ENCODE data around the gene SIGLEC10. TPM values are rescaled to one million over a fixed set of nuclear protein-coding genes. Genes with fewer than 3 reads are reported as not detected.
"Not testable (repeated sequence)": the region's sequence is repeated elsewhere in the genome, so short reads cannot be mapped to it uniquely, and the experiment has no call there.

SIGLEC10 gene
- total and polyA plus RNA-seq, 2 of the 4 experiments (the other 2 are of a cell fraction), result not detected

DNA sequence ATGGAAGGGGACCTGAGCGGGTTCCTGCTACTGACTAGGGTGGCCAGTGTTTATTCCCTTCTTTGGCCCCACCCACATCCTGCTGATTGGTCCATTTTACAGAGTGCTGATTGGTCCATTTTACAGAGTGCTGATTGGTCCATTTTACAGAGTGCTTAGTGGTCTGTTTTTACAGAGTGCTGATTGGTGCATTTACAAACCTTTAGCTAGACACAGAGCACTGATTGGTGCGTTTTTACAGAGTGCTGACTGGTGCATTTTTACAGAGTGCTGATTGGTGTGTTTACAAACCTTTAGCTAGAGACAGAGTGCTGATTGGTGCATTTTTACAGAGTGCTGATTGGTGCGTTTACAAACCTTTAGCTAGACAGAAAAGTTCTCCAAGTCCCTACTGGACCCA is 30.1 kb upstream of the SIGLEC10 start:
- DNase-seq; H4K5ac ChIP-seq (ENCODE audit: low read depth, low read length); H4K91ac ChIP-seq (ENCODE audit: insufficient read depth, low read depth, low read length); H4K8ac ChIP-seq (ENCODE audit: low read depth in 2 of 2, low read length in 2 of 2); H3K9ac ChIP-seq (ENCODE audit: low read depth, low read length); H3K4ac ChIP-seq (ENCODE audit: low read depth, low read length); H3K4me2 ChIP-seq (ENCODE audit: low read depth, low read length); H3K79me1 ChIP-seq (ENCODE audit: low read depth in 1 of 2, low read length in 2 of 2); H2BK15ac ChIP-seq (ENCODE audit: low read depth, low read length); H3K23ac ChIP-seq (ENCODE audit: low read depth, low read length); H2BK5ac ChIP-seq (ENCODE audit: low read depth, low read length, poor library complexity, severe bottlenecking); H3K27me3 ChIP-seq (ENCODE audit: control insufficient read depth, insufficient read depth, low read length); in situ Hi-C loops (cut with MboI; ENCODE audit: low sequenced_read_pairs); POLR2A ChIA-PET (ENCODE audit: unreplicated experiment); H3K14ac ChIP-seq (replicated peaks; ENCODE audit: low read depth, low read length); H3K27ac ChIP-seq (ENCODE audit: insufficient read depth, low read length); H2AFZ ChIP-seq (replicated peaks; ENCODE audit: low read length, poor library complexity); H2BK20ac ChIP-seq (ENCODE audit: low read depth, low read length); H2BK120ac ChIP-seq (ENCODE audit: low read depth, low read length); H2AK5ac ChIP-seq (ENCODE audit: low read depth, low read length); intact Hi-C loops (cut with micrococcal nuclease); ATAC-seq (ENCODE audit: low read depth); H3K18ac ChIP-seq (ENCODE audit: low read depth, low read length); H2AK9ac ChIP-seq (replicated peaks; ENCODE audit: low read depth, low read length, poor library complexity); H3K9me1 ChIP-seq (ENCODE audit: insufficient read depth, low read length); H3K56ac ChIP-seq (ENCODE audit: extremely low read depth, insufficient read depth, low read length); H3K9me3 ChIP-seq (ENCODE audit: control insufficient read depth, insufficient read depth, low read length); BruUV-seq (replicated peaks); dilution Hi-C loops (cut with HindIII; ENCODE audit: low sequenced_read_pairs, unreplicated experiment); H3K36me3 ChIP-seq (ENCODE audit: control insufficient read depth, insufficient read depth, low read length); CTCF ChIA-PET; H3K4me3 ChIP-seq (ENCODE audit: insufficient read depth, low read depth, low read length); H4K20me1 ChIP-seq (ENCODE audit: insufficient read depth, low read length); H3K4me1 ChIP-seq (ENCODE audit: control insufficient read depth, insufficient read depth, low read length): not testable (repeated sequence)
- WGBS, 2 experiments (ENCODE audit: extremely low coverage in 2 of 2, insufficient read length in 1 of 2), result no CpG with 5 or more reads among the region's 3 CpGs
- peak; percentile 6; the same call in 1 of the 2 replicates for TF ChIP-seq MAFK (IDR thresholded peaks at IDR 0.05; ENCODE audit: low read depth, low read length)

All from IMR-90 (cell line).